Activated CD8-positive, alpha-beta memory T cell treated with anti-CD3 and anti-CD28 coated beads for 1 hour (primary cell): ENCODE data around the gene TRIM31.

ENCODE experiments used
- DNase-seq, 2 donors: peaks; one replicate each; pipeline ENCODE4 v3.0.0-alpha.2; 2020; ENCODE audit warnings: low read depth in 1 of 2; ENCODE audit errors: extremely low read depth in 1 of 2

Gene TRIM31

GRCh38 chr6:30055513-30055912, 57.4 kb downstream of the TRIM31 start:
- DNase-seq, result no peak

GRCh38 chr6:30053682-30054081, 59.2 kb downstream of the TRIM31 start:
- DNase-seq, result no peak
